Adrenal gland (tissue), 5 donors: ENCODE measurements around the gene HELZ.

Source experiments
- CTCF ChIP-seq, 6 experiments: fragments of 450-650 bp in 4 of 6; fragments of 200-600 bp in 2 of 6; sonication (generic) in 1 of 6; IDR thresholded peaks; 1 replicate in 5 of 6; 2 replicates in 1 of 6; pipeline versions ENCODE4 v1.5.1 to v1.8.0; 2016 to 2021; ENCODE audit warnings: antibody characterized with exemption in 6 of 6, mild to moderate bottlenecking in 2 of 6, moderate library complexity in 1 of 6
- POLR2A ChIP-seq, 2 donors: fragments of 450-650 bp; IDR thresholded peaks; one replicate each; pipeline ENCODE4 v1.6.1; 2017; ENCODE audit warnings: antibody characterized with exemption in 2 of 2, mild to moderate bottlenecking in 2 of 2, moderate library complexity in 1 of 2
- donor health status: DM: no; HTN: no; CAD: no.

GRCh38 chr17:67241719-67242341, 3.2 kb downstream of the HELZ start:
- TF ChIP-seq CTCF (IDR thresholded peaks at IDR 0.05) (no peak), POLR2A (IDR thresholded peaks at IDR 0.05) (no peak)
